22Rv1 (cell line): ENCODE data around the gene ADAMTS2.

Source experiments
- H3K27ac ChIP-seq: fragments of 450-650 bp; 2 replicates; pipeline ENCODE4 v1.5.1; 2017
- CTCF ChIP-seq: fragments of 450-650 bp; IDR thresholded peaks from 2 replicates; pipeline ENCODE4 v1.5.1; 2017; ENCODE audit warnings: mild to moderate bottlenecking
- ZFX ChIP-seq: fragments of 450-650 bp; IDR thresholded peaks from 2 replicates; pipeline ENCODE4 v1.6.1; 2017; ENCODE audit warnings: antibody characterized with exemption, borderline replicate concordance

Gene ADAMTS2

GRCh38 chr5:179207920-179208705 lies 137.1 kb downstream of the ADAMTS2 start:
- no peak for TF ChIP-seq CTCF
- no peak for TF ChIP-seq ZFX
- no peak overlapping the region for H3K27ac ChIP-seq

GRCh38 chr5:179207470-179207869 lies 137.8 kb downstream of the ADAMTS2 start:
- TF ChIP-seq CTCF: no peak
- no peak for TF ChIP-seq ZFX

GRCh38 chr5:179206366-179206765 lies 138.9 kb downstream of the ADAMTS2 start:
- TF ChIP-seq ZFX: no peak
- no peak for TF ChIP-seq CTCF
- H3K27ac ChIP-seq: no peak overlapping the region

More at GRCh38 chr5:179207470-179207869, 137.8 kb downstream of the ADAMTS2 start:
- H3K27ac ChIP-seq: no peak overlapping the region

GRCh38 chr5:179205277-179205676 lies 140.0 kb downstream of the ADAMTS2 start:
- no peak overlapping the region for H3K27ac ChIP-seq
- TF ChIP-seq CTCF (no peak), ZFX (no peak)

GRCh38 chr5:179204572-179204971 lies 140.7 kb downstream of the ADAMTS2 start:
- TF ChIP-seq CTCF: no peak
- no peak for TF ChIP-seq ZFX
- no peak overlapping the region for H3K27ac ChIP-seq

- TF ChIP-seq ZFX (no peak), CTCF (no peak)
- H3K27ac ChIP-seq: no peak overlapping the region
Measured at GRCh38 chr5:179203248-179203647, 142.0 kb downstream of the ADAMTS2 start.

- H3K27ac ChIP-seq: no peak overlapping the region
- TF ChIP-seq ZFX: no peak
- TF ChIP-seq CTCF: no peak
Measured at GRCh38 chr5:179201986-179202385, 143.3 kb downstream of the ADAMTS2 start.
